ENCODE data around the gene POLE. TPM values are rescaled to one million over a fixed set of nuclear protein-coding genes. Genes with fewer than 3 reads are reported as not detected.

POLE gene
- total RNA-seq, 1 experiment from 2014 or later: 62.9 TPM

GRCh38 chr12:132619071-132619385 is 68.1 kb downstream of the POLE start:
- H3K36me3 ChIP-seq (ENCODE audit: low read depth): no peaks in the 10 kb centered on the region
- TF ChIP-seq CTCF (conservative IDR thresholded peaks at IDR 0.05) (no peak), EZH2 (IDR thresholded peaks at IDR 0.05; ENCODE audit: low read depth) (no peak)
- BruUV-seq (replicated peaks): no TSS peak
- peaks cover 26% of the 10 kb centered on the region for H3F3A ChIP-seq (ENCODE audit: insufficient read depth, low read depth)
- H3K4me2 ChIP-seq: no peak overlapping the region
- peaks cover 7% of the 10 kb centered on the region for H3K9me3 ChIP-seq (ENCODE audit: insufficient read depth, low read depth)
- H3K79me2 ChIP-seq (ENCODE audit: low read depth): no peaks in the 10 kb centered on the region
- H3K4me3 ChIP-seq: no peak overlapping the region
- H2AFZ ChIP-seq: no peak overlapping the region
- DNase-seq: no peak
- H3K9me2 ChIP-seq (ENCODE audit: insufficient read depth): no peaks in the 10 kb centered on the region
- intact Hi-C loops (cut with micrococcal nuclease; ENCODE audit: unreplicated experiment): loop anchor here (10.0 kb wide), 1 partner anchor 464 kb away; no protein-coding TSS in a partner anchor
- POLR2A ChIA-PET (ENCODE audit: unreplicated experiment): no interaction called here
- H4K20me1 ChIP-seq (ENCODE audit: insufficient read depth): 0 out of 2 replicates have a peak, but pooled peaks cover 6% of the 10 kb centered on the region
- H3K4me1 ChIP-seq (replicated peaks; ENCODE audit: insufficient read depth): peaks cover 24% of the 10 kb centered on the region
- CTCF ChIA-PET: no interaction called here
- no peak overlapping the region for H3K27ac ChIP-seq
- peaks cover 19% of the 10 kb centered on the region; the same call in 1 of the 2 replicates for H3K27me3 ChIP-seq (ENCODE audit: insufficient read depth, low read depth)

DNA sequence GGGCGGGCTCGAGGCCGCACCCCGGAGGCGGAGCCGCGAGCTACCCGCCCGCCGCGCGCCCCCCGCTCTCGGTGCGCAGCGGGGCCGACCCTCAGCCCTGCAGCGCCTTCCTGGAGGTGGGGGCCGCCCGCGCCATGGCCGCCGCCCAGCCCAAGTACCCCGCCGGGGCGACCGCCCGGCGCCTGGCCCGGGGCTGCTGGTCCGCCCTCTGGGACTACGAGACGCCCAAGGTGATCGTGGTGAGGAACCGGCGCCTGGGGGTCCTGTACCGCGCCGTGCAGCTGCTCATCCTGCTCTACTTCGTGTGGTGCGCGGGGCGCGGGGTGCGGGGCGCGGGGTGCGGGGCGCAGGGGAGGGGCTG is 68.5 kb downstream of the POLE start, which contains the start of gene P2RX2:
Gene P2RX2, plus strand, starts transcription at position 94 of the 361 bp plus-strand sequence. Its CDS starts 41 bp downstream, at position 135.
- POLR2A ChIA-PET (ENCODE audit: unreplicated experiment): no interaction called here
- intact Hi-C loops (cut with micrococcal nuclease; ENCODE audit: unreplicated experiment): loop anchor here (10.0 kb wide), 1 partner anchor 464 kb away; no protein-coding TSS in a partner anchor
- H3K27me3 ChIP-seq (ENCODE audit: insufficient read depth, low read depth): peaks cover 19% of the 10 kb centered on the region; the same call in 1 of the 2 replicates

GRCh38 chr12:132617822-132618682 is 69.1 kb downstream of the POLE start:
- H3K79me2 ChIP-seq (ENCODE audit: low read depth): no peaks in the 10 kb centered on the region
- H2AFZ ChIP-seq: no peak overlapping the region
- H4K20me1 ChIP-seq (ENCODE audit: insufficient read depth): 0 out of 2 replicates have a peak, but pooled peaks cover 6% of the 10 kb centered on the region
- H3K27ac ChIP-seq: no peak overlapping the region
- H3K9me2 ChIP-seq (ENCODE audit: insufficient read depth): no peaks in the 10 kb centered on the region
- no peak overlapping the region for H3K4me2 ChIP-seq
- peaks cover 14% of the 10 kb centered on the region for H3K4me1 ChIP-seq (replicated peaks; ENCODE audit: insufficient read depth)
- ChIA-PET CTCF (no interaction called here), POLR2A (ENCODE audit: unreplicated experiment) (no interaction called here)
- TF ChIP-seq EZH2 (IDR thresholded peaks at IDR 0.05; ENCODE audit: low read depth): no peak
- no peak for TF ChIP-seq CTCF (conservative IDR thresholded peaks at IDR 0.05)
- no peak for DNase-seq
- peaks cover 7% of the 10 kb centered on the region for H3K9me3 ChIP-seq (ENCODE audit: insufficient read depth, low read depth)
- no TSS peak for BruUV-seq (replicated peaks)
- no peak overlapping the region for H3K4me3 ChIP-seq
- no peaks in the 10 kb centered on the region for H3K36me3 ChIP-seq (ENCODE audit: low read depth)
- peaks cover 17% of the 10 kb centered on the region for H3F3A ChIP-seq (ENCODE audit: insufficient read depth, low read depth)
- H3K27me3 ChIP-seq (ENCODE audit: insufficient read depth, low read depth): peaks cover 19% of the 10 kb centered on the region; the same call in 1 of the 2 replicates
- intact Hi-C loops (cut with micrococcal nuclease; ENCODE audit: unreplicated experiment): loop anchor here (10.0 kb wide), 1 partner anchor 463 kb away; no protein-coding TSS in a partner anchor

More for the DNA sequence above, 68.5 kb downstream of the POLE start, which contains the start of gene P2RX2:
- H3K4me1 ChIP-seq (replicated peaks; ENCODE audit: insufficient read depth): peaks cover 21% of the 10 kb centered on the region
- no peaks in the 10 kb centered on the region for H3K79me2 ChIP-seq (ENCODE audit: low read depth)
- peaks cover 7% of the 10 kb centered on the region for H3K9me3 ChIP-seq (ENCODE audit: insufficient read depth, low read depth)
- H2AFZ ChIP-seq: no peak within 1 kb of the TSS
- H4K20me1 ChIP-seq (ENCODE audit: insufficient read depth): 0 out of 2 replicates have a peak, but pooled peaks cover 6% of the 10 kb centered on the region
- TF ChIP-seq EZH2 (IDR thresholded peaks at IDR 0.05; ENCODE audit: low read depth): no peak
- no peak for TF ChIP-seq CTCF (conservative IDR thresholded peaks at IDR 0.05)
- peaks cover 23% of the 10 kb centered on the region for H3F3A ChIP-seq (ENCODE audit: insufficient read depth, low read depth)
- H3K9me2 ChIP-seq (ENCODE audit: insufficient read depth): no peaks in the 10 kb centered on the region
- CTCF ChIA-PET: no interaction called here
- DNase-seq: no peak
- H3K36me3 ChIP-seq (ENCODE audit: low read depth): no peaks in the 10 kb centered on the region
- H3K27ac ChIP-seq: no peak within 1 kb of the TSS
- H3K4me2 ChIP-seq: no peak within 1 kb of the TSS
- H3K4me3 ChIP-seq: no peak within 1 kb of the TSS
- BruUV-seq (replicated peaks): no TSS peak
